ENCODE data around the gene DDX56.
"Not testable (repeated sequence)": the region's sequence is repeated elsewhere in the genome, so short reads cannot be mapped to it uniquely, and the experiment has no call there.

The DDX56 gene

DNA sequence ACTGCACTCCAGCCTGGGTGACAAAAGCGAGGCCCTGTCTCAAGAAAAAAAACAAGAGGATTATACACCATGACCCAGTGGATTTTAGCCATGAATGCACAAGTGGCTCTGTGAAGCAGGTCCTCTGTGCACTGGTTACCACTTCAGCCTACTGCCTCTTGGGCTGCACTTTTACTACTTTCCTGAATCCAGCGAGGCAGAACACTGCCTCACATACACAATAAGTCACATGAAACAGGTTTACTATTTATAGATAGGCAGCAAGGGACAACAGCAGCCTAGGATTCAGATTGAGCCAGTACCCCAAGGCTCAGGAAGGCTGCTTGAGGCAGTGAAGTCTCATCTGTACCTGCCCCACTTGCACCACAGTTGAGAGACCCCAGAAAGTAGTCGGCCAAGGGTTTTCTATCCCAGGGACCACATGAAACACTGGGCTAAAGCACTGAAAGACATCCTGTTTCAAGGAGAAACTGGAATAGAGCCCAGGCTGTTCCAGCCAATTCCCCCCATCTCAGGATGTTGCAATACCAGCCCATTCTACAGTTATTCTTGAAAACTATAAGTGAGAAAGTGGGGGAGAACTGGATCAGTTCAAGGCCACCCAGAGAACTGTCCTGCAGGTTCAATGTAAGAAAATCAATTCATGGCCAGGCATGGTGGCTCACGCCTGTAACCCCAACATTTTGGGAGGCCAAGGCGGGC is 22.4 kb upstream of the DDX56 start:
- no peak for DNase-seq

- DNase-seq = no peak
Measured at GRCh38 chr7:44590910-44591309, 17.2 kb upstream of the DDX56 start.

- DNase-seq = peak in 4 of 5 experiments; percentile 18 to 77 (median 34)
Measured at GRCh38 chr7:44587843-44588711, 14.4 kb upstream of the DDX56 start.

DNA sequence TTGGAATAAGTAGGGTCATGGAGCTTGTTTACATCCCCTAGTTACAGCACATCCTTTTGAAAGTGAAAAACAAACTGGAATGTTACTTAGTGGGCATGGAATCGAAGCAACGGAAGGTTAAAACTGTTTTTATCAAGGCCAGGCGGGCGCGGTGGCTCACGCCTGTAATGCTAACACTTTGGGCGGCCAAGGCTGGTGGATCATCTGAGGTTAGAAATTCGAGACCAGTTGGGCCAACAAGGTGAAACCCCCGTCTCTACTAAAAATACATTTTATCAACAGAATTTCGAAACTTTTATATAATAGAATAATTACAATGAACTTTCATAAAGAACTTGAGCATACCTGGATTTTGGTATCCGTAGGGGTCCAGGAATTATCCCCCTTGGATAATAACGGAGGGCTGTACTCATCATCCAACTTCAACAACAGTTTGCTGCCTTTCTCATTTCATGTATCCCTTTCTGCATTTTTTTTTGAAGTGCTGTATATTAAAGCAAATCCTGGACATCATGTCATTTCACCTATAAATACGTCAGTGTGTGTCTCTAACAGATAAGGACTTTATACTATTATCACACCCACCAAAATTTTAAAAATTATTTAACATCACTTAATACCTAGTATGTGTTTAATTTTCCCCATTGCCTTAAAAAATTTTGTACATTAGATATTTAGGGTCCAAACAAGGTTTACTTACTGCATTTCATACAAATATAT is 9.6 kb upstream of the DDX56 start:
- no peak for DNase-seq

GRCh38 chr7:44581879-44582603 is 8.3 kb upstream of the DDX56 start, which contains the start of gene TMED4:
Gene TMED4 (minus strand): TSS chr7:44582231. CDS start chr7:44582206, 25 bp downstream.
- DNase-seq = peak; percentile 99 to 100 (median 100)

- peak in 4 of 5 experiments; percentile 15 to 76 (median 43) for DNase-seq
Measured at GRCh38 chr7:44580945-44581878, 7.5 kb upstream of the DDX56 start.

GRCh38 chr7:44576228-44576627 is 2.5 kb upstream of the DDX56 start:
- no peak for DNase-seq

DNA sequence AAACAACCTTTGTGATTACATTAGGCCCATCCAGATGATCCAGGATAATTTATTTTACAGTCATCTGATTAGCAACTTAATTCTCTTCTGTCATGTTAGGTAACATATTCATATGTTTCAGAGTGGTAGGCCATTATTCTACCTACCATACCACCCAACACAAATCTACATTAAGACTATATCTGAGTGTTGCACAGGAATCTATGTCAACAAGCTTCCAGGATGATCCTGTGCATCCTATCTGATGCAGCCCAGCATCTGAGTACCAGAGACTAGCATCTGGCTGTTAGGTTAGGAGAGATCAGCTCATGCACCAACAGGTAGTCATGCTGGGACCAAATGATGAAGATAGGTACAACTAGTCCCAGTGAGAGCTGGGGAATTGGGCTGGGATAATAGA is 1.3 kb upstream of the DDX56 start:
- DNase-seq = no peak

GRCh38 chr7:44574287-44574872 is 672 bp upstream of the DDX56 start:
- DNase-seq = peak in 1 of 5 experiments; percentile 24

GRCh38 chr7:44572771-44573170 is 937 bp downstream of the DDX56 start:
- DNase-seq = no peak

DNA sequence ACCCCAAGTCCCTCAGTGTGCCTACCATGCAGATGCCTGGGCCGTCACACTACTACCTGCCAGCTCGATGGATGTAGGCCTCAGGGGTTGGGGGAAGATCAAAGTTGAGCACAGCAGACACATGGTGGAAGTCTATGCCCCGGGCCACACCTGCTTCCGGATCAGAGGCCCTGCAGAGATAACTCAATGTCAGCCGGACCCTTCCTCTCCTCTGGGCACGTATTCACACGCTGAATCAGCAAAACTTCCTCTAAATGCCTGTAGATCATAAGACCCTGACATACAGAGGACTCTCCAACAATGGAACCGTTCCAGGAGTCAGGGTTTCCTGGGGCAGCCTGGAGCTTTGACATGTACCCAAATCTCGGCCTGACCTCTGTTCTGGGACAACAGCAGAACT is 3.7 kb downstream of the DDX56 start:
- DNase-seq = no peak

- no peak for DNase-seq
Measured at GRCh38 chr7:44568771-44569560, 4.7 kb downstream of the DDX56 start.

DNA sequence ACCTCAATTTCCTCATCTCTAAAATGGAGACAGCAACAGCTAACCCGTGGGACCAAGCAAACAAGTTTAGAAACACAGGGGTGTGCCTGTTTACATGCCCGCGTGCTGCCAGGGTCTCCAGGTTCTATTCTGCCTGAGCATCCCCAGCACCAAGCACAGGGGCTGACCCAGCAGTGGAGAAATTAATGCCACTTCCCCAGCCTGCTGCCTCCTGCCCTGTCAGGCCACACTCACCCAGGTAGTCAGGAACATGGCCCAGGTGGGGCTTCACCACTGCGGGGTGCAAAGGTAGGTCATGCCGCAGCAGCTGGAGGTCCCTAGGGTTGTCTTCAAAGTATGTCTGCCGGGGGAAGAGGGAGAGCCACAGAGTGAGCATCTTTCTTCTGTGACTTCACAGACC is 5.8 kb downstream of the DDX56 start:
- DNase-seq = no peak

- no peak for DNase-seq
Measured at GRCh38 chr7:44566680-44567079, 7.0 kb downstream of the DDX56 start.

- no peak for DNase-seq
Measured at GRCh38 chr7:44565795-44566559, 7.7 kb downstream of the DDX56 start.

DNA sequence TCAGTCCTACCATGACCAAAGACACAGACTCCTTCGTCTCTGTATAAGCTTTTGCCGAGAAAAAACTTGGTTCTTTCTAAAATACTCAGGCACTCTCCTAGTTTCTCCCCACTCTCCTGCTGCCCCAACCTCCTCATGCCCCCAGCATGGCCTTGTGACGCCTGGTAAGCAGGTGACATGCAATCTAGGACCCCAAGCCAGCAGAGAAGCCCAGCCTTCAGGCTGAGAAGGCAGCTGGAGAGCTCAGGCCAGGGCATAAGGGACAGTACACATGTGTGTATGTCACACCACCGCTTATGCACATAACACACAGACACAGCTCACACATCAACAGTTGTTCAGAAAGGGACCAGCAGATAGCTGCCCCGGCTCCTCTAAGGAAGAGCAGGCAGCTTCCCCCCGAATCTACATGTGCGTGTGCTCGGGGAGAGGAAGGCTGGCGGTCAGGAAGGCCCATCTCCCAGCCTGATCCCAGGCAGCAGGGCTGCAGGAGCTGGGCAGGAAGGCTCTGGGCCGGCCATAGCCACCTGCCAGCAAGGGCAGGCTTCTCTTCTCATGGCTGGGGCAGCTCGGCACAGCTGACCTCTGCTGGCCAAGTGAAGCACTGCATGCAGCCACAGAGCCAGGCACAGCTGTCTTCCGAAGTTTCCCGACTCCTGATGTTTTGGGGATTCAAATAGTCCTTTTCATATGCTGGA is 8.5 kb downstream of the DDX56 start:
- DNase-seq = peak; percentile 23 to 59 (median 40)

- no peak for DNase-seq
Measured at GRCh38 chr7:44564606-44565005, 9.1 kb downstream of the DDX56 start.

DNA sequence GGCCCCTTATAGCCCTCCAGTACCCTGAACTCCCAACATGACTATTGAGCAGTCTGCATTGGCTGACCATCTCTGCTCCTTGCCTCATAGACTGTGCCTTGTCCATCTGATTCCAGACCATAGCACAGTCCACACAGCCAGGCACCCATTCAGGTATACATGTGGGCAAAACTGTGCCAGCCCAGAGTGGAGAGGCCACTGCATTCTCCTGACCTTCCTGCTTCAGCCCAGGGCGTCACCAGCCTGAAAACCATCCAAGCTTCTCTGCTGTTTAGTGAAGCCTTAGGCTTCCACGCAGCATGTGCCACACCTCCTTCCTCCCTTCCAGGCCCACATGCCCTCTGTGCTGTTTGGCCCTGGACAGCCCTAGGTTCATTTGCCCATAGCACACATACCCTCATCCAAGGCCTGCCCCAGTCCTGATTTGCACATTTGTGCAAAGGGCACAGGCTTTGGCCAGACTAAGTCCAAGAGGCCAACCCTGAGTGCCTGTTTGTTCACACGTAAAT is 10.5 kb downstream of the DDX56 start:
- DNase-seq = no peak

- DNase-seq = not testable (repeated sequence)
Measured at GRCh38 chr7:44562622-44562962, 11.1 kb downstream of the DDX56 start.

Measured in T-helper 2 cell (primary cell).